HCT116 (cell line): Measurements from ENCODE around the gene PDK2. TPM values are rescaled to one million over a fixed set of nuclear protein-coding genes. Genes with fewer than 3 reads are reported as not detected.
A peak's percentile ranks its signal among the peaks of the same experiment; 100 is the strongest.

Experiments
- ATAC-seq: fragments of 200-7000 bp; cut with Tn5 transposase; 2 replicates; pipeline ENCODE4 v1.9.1; 2020; ENCODE audit warnings: mild to moderate bottlenecking, moderate library complexity
- BruUV-seq: library from RNA; stranded (reverse); fragments of 400-500 nt; replicated peaks from 2 replicates; lab custom pipeline; 2021; lab: Mats Ljungman, UMichigan
- CTCF ChIA-PET: fragments of 300-600 bp; sonication (Branson Sonifier 250); formaldehyde crosslinking; loops from one replicate; lab custom pipeline; 2021; ENCODE audit warnings: antibody characterized with exemption; lab: Charles Lee
- POLR2A ChIA-PET: fragments of 300-600, 350-600 bp; sonication (Branson Sonifier 250); formaldehyde crosslinking; loops from one replicate; lab custom pipeline; 2021; ENCODE audit warnings: antibody characterized with exemption; lab: Charles Lee
- RAD21 ChIA-PET, 2 experiments: fragments of 300-600 bp; sonication (Branson Sonifier 250); formaldehyde crosslinking; loops; one replicate each; lab custom pipeline; 2023; ENCODE audit warnings: low total read pairs in 2 of 2; ENCODE audit not compliant: uncharacterized antibody in 2 of 2, unreplicated experiment in 2 of 2, low non-redundant PET in 1 of 2; lab: Charles Lee
- DNase-seq: peaks from one replicate; pipeline ENCODE4 v3.0.0-alpha.2; 2010; ENCODE audit warnings: low read depth, low spot score
- H2AFZ ChIP-seq: fragments of 200-600 bp; shearing (Covaris generic), sonication (generic); 2 replicates; pipeline ENCODE4 v1.6.1; 2017; ENCODE audit warnings: low read depth, mixed run types, mixed read lengths, antibody characterized with exemption, low read length; ENCODE audit not compliant: poor library complexity, severe bottlenecking
- H3K27ac ChIP-seq: 2 replicates; pipeline ENCODE4 v1.5.1; 2012; ENCODE audit warnings: low read depth, low read length
- H3K27me3 ChIP-seq: fragments of 200-600 bp; sonication (generic); 2 replicates; pipeline ENCODE4 v1.6.1; 2016; ENCODE audit warnings: mixed run types, low read length, mixed read lengths; ENCODE audit not compliant: insufficient read depth
- H3K36me3 ChIP-seq, 2 experiments: fragments of 200-500 bp in 1 of 2; fragments of 200-600 bp in 1 of 2; sonication (Bioruptor generic) in 1 of 2; sonication (generic) in 1 of 2; 2 replicates each; pipeline versions ENCODE4 v1.5.1 to v1.6.1; 2014 to 2016; ENCODE audit warnings: low read length in 2 of 2, inconsistent platforms in 1 of 2, mixed read lengths in 1 of 2, mixed run types in 1 of 2; ENCODE audit not compliant: insufficient read depth in 2 of 2, control insufficient read depth in 1 of 2
- H3K4me1 ChIP-seq, 2 experiments: fragments of 200-600 bp in 1 of 2; sonication (generic) in 1 of 2; 2 replicates each; pipeline versions ENCODE4 v1.5.1 to v1.6.1; 2012 to 2017; ENCODE audit warnings: low read length in 2 of 2, inconsistent platforms in 1 of 2, mild to moderate bottlenecking in 1 of 2, mixed read lengths in 1 of 2, mixed run types in 1 of 2, moderate library complexity in 1 of 2; ENCODE audit not compliant: insufficient read depth in 2 of 2, control insufficient read depth in 1 of 2
- H3K4me2 ChIP-seq: fragments of 200-600 bp; sonication (generic); 2 replicates; pipeline ENCODE4 v1.6.1; 2017; ENCODE audit warnings: mixed run types, low read length, mixed read lengths
- H3K4me3 ChIP-seq, 2 experiments: fragments of 200-600 bp in 1 of 2; sonication (generic) in 1 of 2; replicated peaks in 1 of 2; 2 replicates each; pipeline ENCODE4 v1.5.1; 2011 to 2016; ENCODE audit warnings: low read length in 2 of 2, control low read depth in 1 of 2, low read depth in 1 of 2, mild to moderate bottlenecking in 1 of 2, mixed read lengths in 1 of 2, mixed run types in 1 of 2
- H3K79me2 ChIP-seq: fragments of 200-600 bp; sonication (generic); 2 replicates; pipeline ENCODE4 v1.6.1; 2017; ENCODE audit warnings: mild to moderate bottlenecking, mixed run types, low read length, moderate library complexity, mixed read lengths; ENCODE audit not compliant: insufficient read depth
- H3K9ac ChIP-seq: fragments of 200-600 bp; sonication (generic); 2 replicates; pipeline ENCODE4 v1.6.1; 2016; ENCODE audit warnings: low read length, mixed read lengths
- H3K9me2 ChIP-seq: fragments of 200-600 bp; sonication (generic), shearing (Covaris generic); 2 replicates; pipeline ENCODE4 v1.6.1; 2017; ENCODE audit warnings: mixed run types, mild to moderate bottlenecking, moderate library complexity; ENCODE audit not compliant: insufficient read depth
- H3K9me3 ChIP-seq, 2 experiments: fragments of 200-500 bp in 1 of 2; fragments of 200-600 bp in 1 of 2; sonication (Bioruptor generic) in 1 of 2; sonication (generic) in 1 of 2; 2 replicates each; pipeline ENCODE4 v1.6.1; 2014 to 2017; ENCODE audit warnings: low read length in 2 of 2, mixed read lengths in 2 of 2, inconsistent platforms in 1 of 2, low read depth in 1 of 2, mild to moderate bottlenecking in 1 of 2, mixed run types in 1 of 2, moderate library complexity in 1 of 2; ENCODE audit not compliant: control insufficient read depth in 1 of 2, insufficient read depth in 1 of 2
- H4K20me1 ChIP-seq: fragments of 200-600 bp; sonication (generic), shearing (Covaris generic); 2 replicates; pipeline ENCODE4 v1.6.1; 2017; ENCODE audit warnings: mixed run types, mild to moderate bottlenecking, moderate library complexity; ENCODE audit not compliant: insufficient read depth
- CBX3 ChIP-seq: IDR thresholded peaks from 2 replicates; pipeline ENCODE4 v1.6.1; 2012; ENCODE audit warnings: low read depth
- CEBPB ChIP-seq: IDR thresholded peaks from 2 replicates; pipeline ENCODE4 v1.6.1; 2012; ENCODE audit warnings: low read depth
- ELF1 ChIP-seq: IDR thresholded peaks from 2 replicates; pipeline ENCODE4 v1.6.1; 2012; ENCODE audit warnings: low read depth, borderline replicate concordance
- FOSL1 ChIP-seq: IDR thresholded peaks from 2 replicates; pipeline ENCODE4 v1.6.1; 2012; ENCODE audit warnings: low read depth
- JUND ChIP-seq: IDR thresholded peaks from 2 replicates; pipeline ENCODE4 v1.6.1; 2012
- RAD21 ChIP-seq: IDR thresholded peaks from 2 replicates; pipeline ENCODE4 v1.6.1; 2012; ENCODE audit warnings: low read depth, mild to moderate bottlenecking
- SIN3A ChIP-seq: IDR thresholded peaks from 2 replicates; pipeline ENCODE4 v1.6.1; 2012; ENCODE audit warnings: low read depth
- SRF ChIP-seq: IDR thresholded peaks from 2 replicates; pipeline ENCODE4 v1.6.1; 2012; ENCODE audit warnings: low read depth
- intact Hi-C: fragments of 100-400 bp; cut with micrococcal nuclease; formaldehyde crosslinking; loops from 2 replicates; pipeline ENCODE4 v1.10.0; 2022
- total RNA-seq: library from RNA; stranded (reverse); gene quantifications from one replicate; pipeline ENCODE4 v1.2.1, GENCODE V29; 2021; ENCODE audit not compliant: unreplicated experiment
- TF ChIP-seq, protein P1 (sequence below), 3 experiments: fragments of 200-600 bp in 1 of 3; sonication (generic) in 1 of 3; IDR thresholded peaks in 2 of 3; conservative IDR thresholded peaks in 1 of 3; 2 replicates each; pipeline ENCODE4 v1.5.1; 2012 to 2017; ENCODE audit warnings: low read depth in 2 of 3, low read length in 2 of 3, antibody characterized with exemption in 1 of 3, borderline replicate concordance in 1 of 3, control low read depth in 1 of 3, mild to moderate bottlenecking in 1 of 3, mixed read lengths in 1 of 3, mixed run types in 1 of 3, moderate library complexity in 1 of 3; ENCODE audit not compliant: insufficient read depth in 1 of 3
- TF ChIP-seq, protein P2 (sequence below): IDR thresholded peaks from 2 replicates; pipeline ENCODE4 v1.6.1; 2011; ENCODE audit warnings: mild to moderate bottlenecking, low read length, moderate library complexity; ENCODE audit not compliant: insufficient replicate concordance; ENCODE audit errors: extremely low read depth

The PDK2 gene
- total RNA-seq, 1 experiment from 2014 or later = 39.1 TPM

DNA sequence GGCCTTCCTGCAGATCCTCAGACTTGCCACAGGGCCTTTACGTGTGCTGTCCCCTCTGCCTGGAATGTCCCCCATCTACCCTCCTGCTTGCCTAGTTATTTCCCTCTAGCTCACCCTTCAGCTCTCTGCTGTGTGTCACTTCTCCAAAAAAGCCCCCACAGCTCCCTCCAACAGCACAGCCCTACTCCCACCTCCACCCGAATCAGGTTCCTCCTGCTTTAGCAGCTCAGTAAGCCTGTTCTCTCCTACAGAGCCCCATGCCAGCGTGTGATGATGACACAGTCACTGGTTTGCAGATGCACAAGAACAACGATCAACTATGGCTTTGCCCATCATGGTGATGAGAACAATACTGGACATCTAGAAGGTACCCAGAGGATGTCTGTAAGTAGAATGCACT is 41.9 kb downstream of the PDK2 start:
- ATAC-seq (no peak), DNase-seq (no peak)
- Histone ChIP-seq H3K36me3 (peaks cover 69 to 78% of the 10 kb centered on the region in 2 experiments), H3K27me3 (no peaks in the 10 kb centered on the region), H3K79me2 (peaks cover 25% of the 10 kb centered on the region; the same call in 1 of the 2 replicates), H4K20me1 (peaks cover 4% of the 10 kb centered on the region; the same call in 1 of the 2 replicates), H3K9me3 (no peaks in the 10 kb centered on the region), H3K4me2 (no peak overlapping the region), H2AFZ (no peak overlapping the region), H3K4me1 (peaks cover 12 to 34% of the 10 kb centered on the region in 2 experiments), H3K4me3 (no peak overlapping the region), H3K9me2 (no peaks in the 10 kb centered on the region), H3K9ac (no peak overlapping the region), H3K27ac (no peak overlapping the region)
- POLR2A ChIA-PET = interaction anchor here (0.6 kb wide), 1 partner anchor 15 kb away, joined by 3 read pairs; no protein-coding TSS in a partner anchor
- RAD21 ChIA-PET = no interaction called here
- intact Hi-C loops = no loop called here
- CTCF ChIA-PET = interaction anchor here (1.2 to 1.4 kb wide), 3 partner anchors 9 to 15 kb away, joined by 4 to 5 read pairs (median 4); no protein-coding TSS in a partner anchor
- TF ChIP-seq CEBPB = no peak
- no peak for TF ChIP-seq JUND
- TF ChIP-seq, protein P1, sequence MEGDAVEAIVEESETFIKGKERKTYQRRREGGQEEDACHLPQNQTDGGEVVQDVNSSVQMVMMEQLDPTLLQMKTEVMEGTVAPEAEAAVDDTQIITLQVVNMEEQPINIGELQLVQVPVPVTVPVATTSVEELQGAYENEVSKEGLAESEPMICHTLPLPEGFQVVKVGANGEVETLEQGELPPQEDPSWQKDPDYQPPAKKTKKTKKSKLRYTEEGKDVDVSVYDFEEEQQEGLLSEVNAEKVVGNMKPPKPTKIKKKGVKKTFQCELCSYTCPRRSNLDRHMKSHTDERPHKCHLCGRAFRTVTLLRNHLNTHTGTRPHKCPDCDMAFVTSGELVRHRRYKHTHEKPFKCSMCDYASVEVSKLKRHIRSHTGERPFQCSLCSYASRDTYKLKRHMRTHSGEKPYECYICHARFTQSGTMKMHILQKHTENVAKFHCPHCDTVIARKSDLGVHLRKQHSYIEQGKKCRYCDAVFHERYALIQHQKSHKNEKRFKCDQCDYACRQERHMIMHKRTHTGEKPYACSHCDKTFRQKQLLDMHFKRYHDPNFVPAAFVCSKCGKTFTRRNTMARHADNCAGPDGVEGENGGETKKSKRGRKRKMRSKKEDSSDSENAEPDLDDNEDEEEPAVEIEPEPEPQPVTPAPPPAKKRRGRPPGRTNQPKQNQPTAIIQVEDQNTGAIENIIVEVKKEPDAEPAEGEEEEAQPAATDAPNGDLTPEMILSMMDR (IDR thresholded peaks at IDR 0.05 in 2 of 3, conservative IDR thresholded peaks at IDR 0.05 in 1 of 3; ENCODE audit: borderline replicate concordance in 1 of 3, insufficient read depth in 1 of 3, low read depth in 2 of 3, low read length in 2 of 3) = no peak
- no TSS peak for BruUV-seq

DNA sequence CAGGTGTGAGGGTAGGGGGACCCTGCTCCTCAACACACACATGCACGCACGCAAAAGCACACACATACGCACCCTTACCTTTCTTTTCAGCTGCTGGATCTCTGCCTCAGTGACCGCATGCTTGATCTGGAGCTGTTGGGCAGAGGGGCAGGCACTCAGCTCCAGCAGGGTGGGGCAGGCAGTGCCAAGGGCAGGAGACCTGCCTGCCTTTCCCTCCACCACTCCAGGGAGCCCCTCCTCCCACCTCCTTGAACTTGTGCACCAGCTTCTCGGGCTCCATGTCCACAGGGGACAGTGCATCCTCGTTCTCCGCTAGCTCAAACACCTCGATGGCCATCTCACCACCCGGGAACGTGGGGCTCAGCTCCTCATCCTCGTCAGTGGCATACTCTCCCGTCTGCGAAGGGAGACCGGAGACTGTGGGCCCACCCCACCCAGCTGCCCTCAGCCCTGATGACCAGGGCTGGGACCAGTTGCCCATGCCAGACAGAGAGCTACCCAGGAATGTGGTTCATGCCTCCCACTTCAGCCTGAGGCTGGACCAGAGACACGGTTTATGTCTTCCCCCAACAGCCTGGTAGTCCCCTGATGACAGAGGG is 44.1 kb downstream of the PDK2 start:
- RAD21 ChIA-PET = no interaction called here
- no TSS peak for BruUV-seq
- Histone ChIP-seq H3K9me2 (no peaks in the 10 kb centered on the region), H2AFZ (no peak overlapping the region), H3K9ac (no peak overlapping the region), H4K20me1 (peaks cover 4% of the 10 kb centered on the region; the same call in 1 of the 2 replicates), H3K4me2 (no peak overlapping the region), H3K27ac (peak overlapping the region; percentile 15; the same call in 1 of the 2 replicates), H3K4me1 (peaks cover 5 to 16% of the 10 kb centered on the region in 2 experiments), H3K9me3 (no peaks in the 10 kb centered on the region), H3K4me3 (no peak overlapping the region), H3K27me3 (no peaks in the 10 kb centered on the region), H3K79me2 (peaks cover 47% of the 10 kb centered on the region; the same call in 1 of the 2 replicates), H3K36me3 (peaks cover 82 to 95% of the 10 kb centered on the region in 2 experiments)
- CTCF ChIA-PET = interaction anchor here (1.0 to 2.2 kb wide), 6 partner anchors 12 to 45 kb away, joined by 3 to 5 read pairs (median 4); partner anchors contain the start of gene SGCA
- intact Hi-C loops = no loop called here
- POLR2A ChIA-PET = interaction anchor here (1.7 kb wide), 1 partner anchor 12 kb away, joined by 4 read pairs; no protein-coding TSS in a partner anchor
- TF ChIP-seq ELF1 (no peak), CBX3 (no peak), SRF (no peak), SIN3A (no peak), JUND (no peak), RAD21 (no peak), FOSL1 (no peak)
- TF ChIP-seq, protein P2, sequence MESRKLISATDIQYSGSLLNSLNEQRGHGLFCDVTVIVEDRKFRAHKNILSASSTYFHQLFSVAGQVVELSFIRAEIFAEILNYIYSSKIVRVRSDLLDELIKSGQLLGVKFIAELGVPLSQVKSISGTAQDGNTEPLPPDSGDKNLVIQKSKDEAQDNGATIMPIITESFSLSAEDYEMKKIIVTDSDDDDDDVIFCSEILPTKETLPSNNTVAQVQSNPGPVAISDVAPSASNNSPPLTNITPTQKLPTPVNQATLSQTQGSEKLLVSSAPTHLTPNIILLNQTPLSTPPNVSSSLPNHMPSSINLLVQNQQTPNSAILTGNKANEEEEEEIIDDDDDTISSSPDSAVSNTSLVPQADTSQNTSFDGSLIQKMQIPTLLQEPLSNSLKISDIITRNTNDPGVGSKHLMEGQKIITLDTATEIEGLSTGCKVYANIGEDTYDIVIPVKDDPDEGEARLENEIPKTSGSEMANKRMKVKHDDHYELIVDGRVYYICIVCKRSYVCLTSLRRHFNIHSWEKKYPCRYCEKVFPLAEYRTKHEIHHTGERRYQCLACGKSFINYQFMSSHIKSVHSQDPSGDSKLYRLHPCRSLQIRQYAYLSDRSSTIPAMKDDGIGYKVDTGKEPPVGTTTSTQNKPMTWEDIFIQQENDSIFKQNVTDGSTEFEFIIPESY = no peak
- ATAC-seq = no peak
- no peak for DNase-seq
